Activated naive CD8-positive, alpha-beta T cell treated with anti-CD3 and anti-CD28 coated beads for 36 hours (primary cell): ENCODE results near the gene APRT. TPM values are rescaled to one million over a fixed set of nuclear protein-coding genes. Genes with fewer than 3 reads are reported as not detected.

Experiments
- DNase-seq: peaks from one replicate; pipeline ENCODE4 v3.0.0; 2021
- H3K27ac Mint-ChIP-seq: one replicate; pipeline ENCODE4 v1.8.0; 2022; ENCODE audit warnings: mild to moderate bottlenecking, moderate library complexity, mixed read lengths
- H3K27me3 Mint-ChIP-seq: one replicate; pipeline ENCODE4 v1.8.0; 2022; ENCODE audit warnings: mild to moderate bottlenecking, mixed read lengths
- H3K36me3 Mint-ChIP-seq: one replicate; pipeline ENCODE4 v1.8.0; 2021; ENCODE audit warnings: mild to moderate bottlenecking, mixed read lengths
- H3K4me1 Mint-ChIP-seq: one replicate; pipeline ENCODE4 v1.8.0; 2021; ENCODE audit warnings: mixed read lengths
- H3K4me3 Mint-ChIP-seq: one replicate; pipeline ENCODE4 v1.8.0; 2022; ENCODE audit warnings: mild to moderate bottlenecking, moderate library complexity, mixed read lengths
- H3K9me3 Mint-ChIP-seq: one replicate; pipeline ENCODE4 v1.8.0; 2022; ENCODE audit warnings: mixed read lengths
- total RNA-seq, 2 experiments: library from RNA; stranded (reverse); gene quantifications; one replicate each; pipeline ENCODE4 v1.2.3, GENCODE V29; 2021

The APRT gene
- total RNA-seq, 2 experiments from 2014 or later = 241 to 272 TPM

DNA sequence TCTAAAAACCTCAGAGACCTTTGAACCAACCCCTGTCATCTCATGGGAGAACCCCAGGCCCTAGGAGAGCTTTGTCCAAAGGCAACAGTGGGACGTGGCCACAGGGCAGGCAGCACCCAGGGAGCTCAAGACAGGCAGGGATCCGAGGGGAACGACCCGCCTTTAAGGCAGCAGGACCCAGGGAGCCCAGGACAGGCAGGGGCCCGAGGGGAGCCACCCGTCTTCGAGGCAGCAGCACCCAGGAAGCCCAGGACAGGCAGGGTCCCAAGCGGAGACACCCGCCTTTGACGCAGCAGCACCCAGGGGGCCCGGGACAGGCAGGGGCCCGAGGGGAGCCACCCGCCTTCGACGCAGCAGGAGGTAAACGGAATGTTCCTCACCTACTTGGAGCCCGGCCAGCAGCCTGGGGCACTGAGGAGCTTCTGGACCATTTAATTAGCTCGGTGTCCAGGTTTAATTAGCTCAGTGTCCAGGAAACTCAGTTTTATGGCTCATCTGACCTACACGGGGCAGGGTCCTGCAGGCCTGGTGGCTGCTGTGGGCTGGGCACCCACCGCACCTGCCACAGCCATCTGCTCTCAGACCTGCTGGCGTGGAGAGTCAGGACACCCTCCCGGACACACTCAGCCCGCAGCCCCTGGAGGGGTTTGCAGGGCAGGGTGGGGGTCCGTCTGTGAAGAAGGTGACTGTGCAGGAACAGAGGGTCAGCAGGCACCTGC is 51.1 kb downstream of the APRT start:
- no peak overlapping the region for H3K4me3 Mint-ChIP-seq
- peaks cover 4% of the 10 kb centered on the region for H3K36me3 Mint-ChIP-seq
- no peak for DNase-seq
- H3K27ac Mint-ChIP-seq = no peak overlapping the region
- H3K4me1 Mint-ChIP-seq = no peaks in the 10 kb centered on the region
- H3K27me3 Mint-ChIP-seq = no peaks in the 10 kb centered on the region
- H3K9me3 Mint-ChIP-seq = no peaks in the 10 kb centered on the region

DNA sequence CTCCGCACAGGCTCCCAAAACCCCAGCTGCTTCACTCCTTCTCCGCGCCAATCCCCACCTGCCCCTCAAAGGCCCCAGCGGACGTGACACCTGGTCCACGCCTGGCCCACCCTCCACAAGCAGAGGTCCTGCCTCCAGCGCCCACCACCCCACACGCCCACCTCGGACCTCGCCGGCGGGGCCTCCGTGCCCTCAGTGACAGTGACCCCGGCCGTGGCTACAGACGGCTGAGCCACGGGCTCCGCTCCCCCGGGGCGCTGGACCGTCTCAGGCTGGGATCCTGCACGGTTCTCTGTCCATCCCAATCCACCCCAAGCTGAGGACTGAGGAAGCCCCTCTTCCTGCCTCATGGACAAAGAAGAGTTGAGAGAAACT is 51.8 kb downstream of the APRT start:
- H3K36me3 Mint-ChIP-seq = peaks cover 4% of the 10 kb centered on the region
- H3K27ac Mint-ChIP-seq = no peak overlapping the region
- no peaks in the 10 kb centered on the region for H3K4me1 Mint-ChIP-seq
- H3K9me3 Mint-ChIP-seq = no peaks in the 10 kb centered on the region
- no peak for DNase-seq
- H3K4me3 Mint-ChIP-seq = no peak overlapping the region
- no peaks in the 10 kb centered on the region for H3K27me3 Mint-ChIP-seq

Other genes starting within 250 kb of the APRT start
- gene ZC3H18, start 241.5 kb downstream of the APRT start, total RNA-seq = 10 to 100 TPM; 84.3 to 86.8 TPM
- not detected for gene IL17C, start 173.4 kb downstream of the APRT start, total RNA-seq
- 100 to 1,000 TPM; 197 to 204 TPM for gene CYBA, start 160.9 kb downstream of the APRT start, total RNA-seq
- gene MVD, start 148.8 kb downstream of the APRT start, total RNA-seq = 10 to 100 TPM; 53.3 to 56.6 TPM
- 1 to 10 TPM; 2.0 to 2.2 TPM for gene SNAI3, start 125.4 kb downstream of the APRT start, total RNA-seq
- gene RNF166, start 105.5 kb downstream of the APRT start, total RNA-seq = 10 to 100 TPM; 58.7 to 59.0 TPM
- 10 to 100 TPM; 59.7 to 62.7 TPM for gene CTU2, start 105.4 kb downstream of the APRT start, total RNA-seq
- 10 to 100 TPM; 86.7 to 87.0 TPM for gene PIEZO1, start 26.7 kb downstream of the APRT start, total RNA-seq
- 100 to 1,000 TPM; 156 to 158 TPM for gene CDT1, start 8.1 kb downstream of the APRT start, total RNA-seq
- 10 to 100 TPM; 14.7 to 14.9 TPM for gene GALNS, start 45.0 kb upstream of the APRT start, total RNA-seq
- gene TRAPPC2L, start 45.2 kb upstream of the APRT start, total RNA-seq = 10 to 100 TPM; 81.8 to 91.3 TPM
- not detected for gene PABPN1L, start 54.7 kb upstream of the APRT start, total RNA-seq
- under 1 TPM; 0.28 to 0.56 TPM for gene CBFA2T3, start 165.3 kb upstream of the APRT start, total RNA-seq